HCT116 (cell line): Measurements from ENCODE around the gene PRKCD. TPM values are rescaled to one million over a fixed set of nuclear protein-coding genes. Genes with fewer than 3 reads are reported as not detected.

ENCODE experiments used
- ATAC-seq: fragments of 200-7000 bp; cut with Tn5 transposase; 2 replicates; pipeline ENCODE4 v1.9.1; 2020; ENCODE audit warnings: mild to moderate bottlenecking, moderate library complexity
- BruUV-seq: library from RNA; stranded (reverse); fragments of 400-500 nt; replicated peaks from 2 replicates; lab custom pipeline; 2021; lab: Mats Ljungman, UMichigan
- CTCF ChIA-PET: fragments of 300-600 bp; sonication (Branson Sonifier 250); formaldehyde crosslinking; loops from one replicate; lab custom pipeline; 2021; ENCODE audit warnings: antibody characterized with exemption; lab: Charles Lee
- POLR2A ChIA-PET: fragments of 300-600, 350-600 bp; sonication (Branson Sonifier 250); formaldehyde crosslinking; loops from one replicate; lab custom pipeline; 2021; ENCODE audit warnings: antibody characterized with exemption; lab: Charles Lee
- RAD21 ChIA-PET, 2 experiments: fragments of 300-600 bp; sonication (Branson Sonifier 250); formaldehyde crosslinking; loops; one replicate each; lab custom pipeline; 2023; ENCODE audit warnings: low total read pairs in 2 of 2; ENCODE audit not compliant: uncharacterized antibody in 2 of 2, unreplicated experiment in 2 of 2, low non-redundant PET in 1 of 2; lab: Charles Lee
- DNase-seq: peaks from one replicate; pipeline ENCODE4 v3.0.0-alpha.2; 2010; ENCODE audit warnings: low read depth, low spot score
- H2AFZ ChIP-seq: fragments of 200-600 bp; shearing (Covaris generic), sonication (generic); 2 replicates; pipeline ENCODE4 v1.6.1; 2017; ENCODE audit warnings: low read depth, mixed run types, mixed read lengths, antibody characterized with exemption, low read length; ENCODE audit not compliant: poor library complexity, severe bottlenecking
- H3K27ac ChIP-seq: 2 replicates; pipeline ENCODE4 v1.5.1; 2012; ENCODE audit warnings: low read depth, low read length
- H3K27me3 ChIP-seq: fragments of 200-600 bp; sonication (generic); 2 replicates; pipeline ENCODE4 v1.6.1; 2016; ENCODE audit warnings: mixed run types, low read length, mixed read lengths; ENCODE audit not compliant: insufficient read depth
- H3K36me3 ChIP-seq, 2 experiments: fragments of 200-500 bp in 1 of 2; fragments of 200-600 bp in 1 of 2; sonication (Bioruptor generic) in 1 of 2; sonication (generic) in 1 of 2; 2 replicates each; pipeline versions ENCODE4 v1.5.1 to v1.6.1; 2014 to 2016; ENCODE audit warnings: low read length in 2 of 2, inconsistent platforms in 1 of 2, mixed read lengths in 1 of 2, mixed run types in 1 of 2; ENCODE audit not compliant: insufficient read depth in 2 of 2, control insufficient read depth in 1 of 2
- H3K4me1 ChIP-seq, 2 experiments: fragments of 200-600 bp in 1 of 2; sonication (generic) in 1 of 2; 2 replicates each; pipeline versions ENCODE4 v1.5.1 to v1.6.1; 2012 to 2017; ENCODE audit warnings: low read length in 2 of 2, inconsistent platforms in 1 of 2, mild to moderate bottlenecking in 1 of 2, mixed read lengths in 1 of 2, mixed run types in 1 of 2, moderate library complexity in 1 of 2; ENCODE audit not compliant: insufficient read depth in 2 of 2, control insufficient read depth in 1 of 2
- H3K4me2 ChIP-seq: fragments of 200-600 bp; sonication (generic); 2 replicates; pipeline ENCODE4 v1.6.1; 2017; ENCODE audit warnings: mixed run types, low read length, mixed read lengths
- H3K4me3 ChIP-seq, 2 experiments: fragments of 200-600 bp in 1 of 2; sonication (generic) in 1 of 2; replicated peaks in 1 of 2; 2 replicates each; pipeline ENCODE4 v1.5.1; 2011 to 2016; ENCODE audit warnings: low read length in 2 of 2, control low read depth in 1 of 2, low read depth in 1 of 2, mild to moderate bottlenecking in 1 of 2, mixed read lengths in 1 of 2, mixed run types in 1 of 2
- H3K79me2 ChIP-seq: fragments of 200-600 bp; sonication (generic); 2 replicates; pipeline ENCODE4 v1.6.1; 2017; ENCODE audit warnings: mild to moderate bottlenecking, mixed run types, low read length, moderate library complexity, mixed read lengths; ENCODE audit not compliant: insufficient read depth
- H3K9ac ChIP-seq: fragments of 200-600 bp; sonication (generic); 2 replicates; pipeline ENCODE4 v1.6.1; 2016; ENCODE audit warnings: low read length, mixed read lengths
- H3K9me2 ChIP-seq: fragments of 200-600 bp; sonication (generic), shearing (Covaris generic); 2 replicates; pipeline ENCODE4 v1.6.1; 2017; ENCODE audit warnings: mixed run types, mild to moderate bottlenecking, moderate library complexity; ENCODE audit not compliant: insufficient read depth
- H3K9me3 ChIP-seq, 2 experiments: fragments of 200-500 bp in 1 of 2; fragments of 200-600 bp in 1 of 2; sonication (Bioruptor generic) in 1 of 2; sonication (generic) in 1 of 2; 2 replicates each; pipeline ENCODE4 v1.6.1; 2014 to 2017; ENCODE audit warnings: low read length in 2 of 2, mixed read lengths in 2 of 2, inconsistent platforms in 1 of 2, low read depth in 1 of 2, mild to moderate bottlenecking in 1 of 2, mixed run types in 1 of 2, moderate library complexity in 1 of 2; ENCODE audit not compliant: control insufficient read depth in 1 of 2, insufficient read depth in 1 of 2
- H4K20me1 ChIP-seq: fragments of 200-600 bp; sonication (generic), shearing (Covaris generic); 2 replicates; pipeline ENCODE4 v1.6.1; 2017; ENCODE audit warnings: mixed run types, mild to moderate bottlenecking, moderate library complexity; ENCODE audit not compliant: insufficient read depth
- ATF3 ChIP-seq: IDR thresholded peaks from 2 replicates; pipeline ENCODE4 v1.6.1; 2012
- CTCF ChIP-seq, 3 experiments: fragments of 200-600 bp in 1 of 3; sonication (generic) in 1 of 3; IDR thresholded peaks in 2 of 3; conservative IDR thresholded peaks in 1 of 3; 2 replicates each; pipeline ENCODE4 v1.5.1; 2012 to 2017; ENCODE audit warnings: low read depth in 2 of 3, low read length in 2 of 3, antibody characterized with exemption in 1 of 3, borderline replicate concordance in 1 of 3, control low read depth in 1 of 3, mild to moderate bottlenecking in 1 of 3, mixed read lengths in 1 of 3, mixed run types in 1 of 3, moderate library complexity in 1 of 3; ENCODE audit not compliant: insufficient read depth in 1 of 3
- ELF1 ChIP-seq: IDR thresholded peaks from 2 replicates; pipeline ENCODE4 v1.6.1; 2012; ENCODE audit warnings: low read depth, borderline replicate concordance
- EZH2 ChIP-seq: fragments of 200-600 bp; sonication (generic); IDR thresholded peaks from 2 replicates; pipeline ENCODE4 v1.6.1; 2017; ENCODE audit warnings: antibody characterized with exemption, mixed run types
- JUND ChIP-seq: IDR thresholded peaks from 2 replicates; pipeline ENCODE4 v1.6.1; 2012
- POLR2A ChIP-seq: IDR thresholded peaks from 2 replicates; pipeline ENCODE4 v1.7.0; 2011; ENCODE audit warnings: borderline replicate concordance; ENCODE audit not compliant: insufficient read depth, insufficient read length; ENCODE audit errors: extremely low read depth
- RAD21 ChIP-seq: IDR thresholded peaks from 2 replicates; pipeline ENCODE4 v1.6.1; 2012; ENCODE audit warnings: low read depth, mild to moderate bottlenecking
- REST ChIP-seq: IDR thresholded peaks from 2 replicates; pipeline ENCODE4 v1.6.1; 2012; ENCODE audit warnings: low read depth
- SIN3A ChIP-seq: IDR thresholded peaks from 2 replicates; pipeline ENCODE4 v1.6.1; 2012; ENCODE audit warnings: low read depth
- SRF ChIP-seq: IDR thresholded peaks from 2 replicates; pipeline ENCODE4 v1.6.1; 2012; ENCODE audit warnings: low read depth
- YY1 ChIP-seq: IDR thresholded peaks from 2 replicates; pipeline ENCODE4 v1.6.1; 2011; ENCODE audit warnings: low read length, low read depth, moderate library complexity, mild to moderate bottlenecking; ENCODE audit not compliant: insufficient replicate concordance; ENCODE audit errors: extremely low read depth
- ZBTB33 ChIP-seq: IDR thresholded peaks from 2 replicates; pipeline ENCODE4 v1.6.1; 2011; ENCODE audit warnings: mild to moderate bottlenecking, low read length, moderate library complexity; ENCODE audit not compliant: insufficient replicate concordance; ENCODE audit errors: extremely low read depth
- ZFX ChIP-seq: fragments of 450-650 bp; IDR thresholded peaks from 2 replicates; pipeline ENCODE4 v1.6.1; 2017
- intact Hi-C: fragments of 100-400 bp; cut with micrococcal nuclease; formaldehyde crosslinking; loops from 2 replicates; pipeline ENCODE4 v1.10.0; 2022
- total RNA-seq: library from RNA; stranded (reverse); gene quantifications from one replicate; pipeline ENCODE4 v1.2.1, GENCODE V29; 2021; ENCODE audit not compliant: unreplicated experiment

Gene PRKCD
- total RNA-seq, 1 experiment from 2014 or later = 34.4 TPM

- ChIA-PET POLR2A (no interaction called here), CTCF (no interaction called here), RAD21 (no interaction called here)
- H3K4me2 ChIP-seq = no peak overlapping the region
- H3K36me3 ChIP-seq = no peaks in the 10 kb centered on the region
- no peak overlapping the region for H3K27ac ChIP-seq
- no peak overlapping the region for H3K9ac ChIP-seq
- no peaks in the 10 kb centered on the region; the same call in 1 of the 2 replicates for H3K79me2 ChIP-seq
- TF ChIP-seq JUND (no peak), SIN3A (no peak), ELF1 (no peak)
- ATAC-seq (no peak), DNase-seq (no peak)
- no peaks in the 10 kb centered on the region for H3K27me3 ChIP-seq
- H4K20me1 ChIP-seq = no peaks in the 10 kb centered on the region
- H2AFZ ChIP-seq = no peak overlapping the region
- no peak overlapping the region for H3K4me3 ChIP-seq
- no peaks in the 10 kb centered on the region for H3K9me2 ChIP-seq
- BruUV-seq = no TSS peak
- intact Hi-C loops = no loop called here
- H3K9me3 ChIP-seq = peaks cover 3% of the 10 kb centered on the region in 2 experiments; a peak in 2 of 4 replicates
- no peaks in the 10 kb centered on the region for H3K4me1 ChIP-seq
These were observed 52.3 kb downstream of the PRKCD start for GRCh38 chr3:53213276-53213675.

GRCh38 chr3:53215816-53216215 lies 54.8 kb downstream of the PRKCD start:
- intact Hi-C loops = no loop called here
- Histone ChIP-seq H3K27me3 (no peaks in the 10 kb centered on the region), H3K9me2 (no peaks in the 10 kb centered on the region), H2AFZ (no peak overlapping the region), H3K4me1 (peaks cover 0 to 4% of the 10 kb centered on the region in 2 experiments; a peak in 1 of 4 replicates), H3K9ac (no peak overlapping the region), H3K4me2 (no peak overlapping the region), H3K4me3 (no peak overlapping the region), H4K20me1 (no peaks in the 10 kb centered on the region), H3K27ac (no peak overlapping the region), H3K79me2 (no peaks in the 10 kb centered on the region; the same call in 1 of the 2 replicates), H3K36me3 (no peaks in the 10 kb centered on the region), H3K9me3 (no peaks in the 10 kb centered on the region)
- DNase-seq (no peak), ATAC-seq (no peak)
- no TSS peak for BruUV-seq
- CTCF ChIA-PET = no interaction called here
- RAD21 ChIA-PET = no interaction called here
- POLR2A ChIA-PET = no interaction called here
- no peak for TF ChIP-seq REST
- no peak for TF ChIP-seq SIN3A
- TF ChIP-seq EZH2 = no peak
- TF ChIP-seq YY1 = no peak
- TF ChIP-seq CTCF (IDR thresholded peaks at IDR 0.05 in 2 of 3, conservative IDR thresholded peaks at IDR 0.05 in 1 of 3; ENCODE audit: borderline replicate concordance in 1 of 3, insufficient read depth in 1 of 3, low read depth in 2 of 3, low read length in 2 of 3) = no peak
- no peak for TF ChIP-seq SRF
- no peak for TF ChIP-seq ATF3
- TF ChIP-seq JUND = no peak
- no peak for TF ChIP-seq ZFX
- TF ChIP-seq ZBTB33 = no peak
- TF ChIP-seq POLR2A = no peak
- TF ChIP-seq RAD21 = no peak
